Bone marrow (tissue), 2 donors: ENCODE data around the gene NEXMIF.
"Not testable (repeated sequence)": the region's sequence is repeated elsewhere in the genome, so short reads cannot be mapped to it uniquely, and the experiment has no call there.

Source experiments
- DNase-seq, 2 donors: peaks; one replicate each; lab custom pipeline; 2025; lab: John Stamatoyannopoulos, UW

The NEXMIF gene

DNA sequence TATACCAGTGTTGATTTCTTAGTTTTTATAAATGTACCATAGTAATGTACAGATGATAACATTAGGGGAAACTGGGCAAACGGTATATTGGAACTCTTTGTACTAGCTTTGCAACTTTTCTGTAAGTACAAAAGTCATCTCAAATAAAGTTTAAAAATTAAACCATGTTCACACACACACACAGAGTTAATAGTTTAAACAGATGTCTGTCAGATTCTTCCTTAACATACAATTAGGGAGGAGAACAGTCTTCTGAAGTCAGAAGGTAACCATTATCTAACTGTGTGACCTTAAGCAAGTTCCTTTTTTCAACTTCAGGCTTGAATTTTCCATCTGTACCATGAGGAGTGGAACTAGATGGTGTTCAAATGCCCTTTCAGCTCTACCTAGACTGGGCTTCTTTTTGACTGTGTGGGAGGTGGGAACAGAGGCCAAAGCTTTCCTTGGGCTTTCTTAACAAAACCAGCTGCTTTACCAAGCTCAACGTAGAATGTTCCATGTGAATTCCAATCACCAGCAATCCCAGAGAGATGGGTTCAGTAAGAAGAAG, 127.8 kb downstream of the NEXMIF start:
- DNase-seq: no peak

DNA sequence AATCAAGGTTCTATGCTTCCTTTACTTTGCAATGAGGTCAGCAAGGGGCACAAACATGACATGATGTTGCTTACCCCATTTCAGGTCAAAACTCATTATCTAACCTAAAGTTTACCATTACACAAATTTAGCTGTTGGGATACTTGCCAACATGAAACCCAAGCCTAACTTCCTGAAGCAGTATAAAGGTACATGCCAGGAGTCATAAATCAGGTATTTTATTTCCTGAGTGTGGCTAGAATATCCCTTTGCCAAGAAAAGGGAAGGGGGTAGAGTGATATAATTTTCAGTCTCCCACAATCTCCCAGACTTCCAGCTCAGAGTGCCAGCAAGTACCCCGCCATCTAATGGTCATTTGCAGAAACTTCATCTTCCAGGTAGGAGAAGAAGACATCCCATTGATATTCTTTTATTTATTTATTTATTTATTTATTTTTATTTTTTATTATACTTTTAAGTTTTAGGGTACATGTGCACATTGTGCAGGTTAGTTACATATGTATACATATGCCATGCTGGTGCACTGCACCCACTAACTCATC, 136.6 kb downstream of the NEXMIF start:
- no peak for DNase-seq

DNA sequence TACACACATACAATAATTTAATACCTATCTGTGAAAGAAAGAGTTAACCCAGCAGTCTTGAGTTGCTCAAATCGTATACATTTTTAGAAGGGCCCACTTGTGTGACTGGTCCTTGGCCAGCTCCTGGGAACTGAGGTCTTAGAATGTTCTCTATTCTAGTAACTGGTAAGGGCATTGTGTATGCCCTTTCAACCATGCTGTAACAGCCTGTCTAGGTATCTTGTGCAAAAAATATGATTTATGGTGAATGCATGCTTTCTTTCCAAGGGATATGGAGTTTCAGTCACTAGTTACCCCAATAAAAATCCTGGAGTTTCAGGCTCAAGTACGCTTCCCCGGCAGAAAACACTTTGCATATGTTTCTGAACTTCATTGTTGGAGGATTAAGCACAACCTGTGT, 140.6 kb downstream of the NEXMIF start:
- DNase-seq: no peak

DNA sequence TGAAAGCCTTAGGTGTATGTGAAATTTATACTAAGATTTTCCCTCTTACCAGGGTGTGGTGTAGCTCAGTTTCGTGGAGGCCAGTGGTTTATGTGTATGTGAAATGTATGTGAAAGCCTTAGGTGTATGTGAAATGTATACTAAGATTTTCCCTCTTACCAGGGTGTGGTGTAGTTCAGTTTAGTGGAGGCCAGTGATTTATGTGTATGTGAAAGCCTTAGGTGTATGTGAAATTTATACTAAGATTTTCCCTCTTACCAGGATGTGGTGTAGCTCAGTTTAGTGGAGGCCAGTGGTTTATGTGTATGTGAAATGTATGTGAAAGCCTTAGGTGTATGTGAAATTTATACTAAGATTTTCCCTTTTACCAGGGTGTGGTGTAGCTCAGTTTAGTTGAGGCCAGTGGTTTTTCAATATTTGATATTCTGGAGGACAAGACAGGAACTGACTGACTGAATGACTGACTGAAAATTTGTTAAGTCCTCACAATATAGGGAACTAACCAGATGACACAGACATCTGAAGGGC, 143.7 kb downstream of the NEXMIF start:
- DNase-seq: no peak

DNA sequence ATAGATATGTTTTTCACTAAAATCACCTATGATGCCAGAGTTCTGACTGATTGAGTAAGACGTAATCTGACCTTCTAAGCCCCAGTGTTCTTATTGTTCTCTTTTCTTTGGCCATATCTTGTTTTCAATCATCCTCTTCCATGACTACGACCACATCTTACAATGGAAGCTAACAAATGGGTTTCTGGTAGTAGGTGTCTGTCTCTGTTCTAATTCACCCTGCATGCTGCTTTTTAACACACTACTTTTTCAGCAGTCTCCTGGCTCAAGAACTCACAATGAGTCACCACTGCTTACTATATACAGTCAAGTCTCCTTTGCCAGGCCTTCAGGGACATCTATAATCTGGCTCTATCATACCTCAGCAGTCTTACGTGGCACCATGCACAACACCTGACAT, 146.1 kb downstream of the NEXMIF start:
- DNase-seq: no peak

DNA sequence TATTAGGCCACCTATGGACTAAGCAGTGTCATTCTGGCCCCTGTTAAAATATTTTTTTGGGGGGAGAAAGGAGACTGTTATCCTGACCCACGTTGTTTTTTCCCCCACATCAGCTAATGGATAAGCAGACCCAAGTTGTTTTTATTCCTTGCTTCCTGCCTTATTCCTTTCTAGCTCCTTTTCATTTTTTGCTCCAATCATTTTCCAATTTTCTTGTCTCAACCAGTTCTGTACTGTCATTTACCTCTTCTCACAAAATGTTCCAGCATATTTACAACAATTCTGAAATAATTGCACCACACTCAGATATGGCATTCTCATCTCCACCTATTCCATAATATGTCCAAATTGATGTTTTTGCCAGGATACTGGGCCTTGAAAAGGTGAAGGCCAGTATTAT, 150.3 kb downstream of the NEXMIF start:
- no peak for DNase-seq

DNA sequence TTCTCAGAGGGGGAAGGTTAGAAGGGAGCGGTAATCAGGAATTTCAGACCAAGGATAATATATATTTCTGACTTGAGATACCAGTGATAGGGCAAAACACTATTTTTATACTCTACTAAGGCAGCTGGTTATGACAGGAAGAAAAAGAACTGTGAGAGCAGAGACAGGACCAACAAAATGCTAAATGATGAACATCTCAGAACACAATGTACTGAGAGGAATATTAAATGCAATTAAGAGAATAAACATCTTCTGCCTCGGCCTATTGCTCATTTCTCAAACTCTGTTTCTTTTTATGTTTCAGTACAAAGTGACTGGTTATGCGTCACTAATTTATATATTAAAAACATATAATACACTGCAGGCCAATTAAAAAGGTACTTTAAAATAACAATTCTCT, 188.8 kb downstream of the NEXMIF start:
- no peak for DNase-seq

DNA sequence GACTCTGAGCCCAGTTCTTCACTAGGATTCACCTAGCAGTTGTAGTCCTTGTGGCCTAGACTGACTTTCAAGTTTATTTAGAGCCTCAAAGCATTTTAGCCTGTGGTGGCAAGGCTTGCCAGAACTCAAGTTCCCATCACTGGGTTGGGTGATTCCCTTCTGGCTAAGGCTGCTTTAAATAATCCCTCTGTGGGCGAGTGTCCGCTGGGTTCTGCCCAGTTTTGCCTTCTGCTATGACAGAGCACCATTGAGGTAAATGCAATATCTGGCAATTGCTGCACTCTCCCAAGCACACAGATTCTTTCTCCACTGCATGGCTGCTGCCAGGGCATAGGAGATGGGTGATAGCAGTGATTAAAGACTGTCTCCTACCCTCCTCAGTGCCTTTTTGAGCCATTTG, 220.0 kb downstream of the NEXMIF start:
- DNase-seq: no peak

DNA sequence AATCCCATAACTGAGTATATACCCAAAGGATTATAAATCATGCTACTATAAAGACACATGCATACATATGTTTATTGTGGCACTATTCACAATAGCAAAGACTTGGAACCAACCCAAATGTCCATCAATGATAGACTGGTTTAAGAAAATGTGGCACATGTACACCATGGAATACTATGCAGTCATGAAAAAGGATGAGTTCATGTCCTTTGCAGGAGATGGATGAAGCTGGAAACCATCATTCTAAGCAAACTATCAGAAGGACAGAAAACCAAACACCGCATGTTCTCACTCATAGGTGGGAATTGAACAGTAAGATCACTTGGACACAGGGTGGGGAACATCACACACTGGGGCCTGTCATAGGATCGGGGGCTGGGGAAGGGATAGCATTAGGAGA, 223.9 kb downstream of the NEXMIF start:
- DNase-seq: not testable (repeated sequence)

DNA sequence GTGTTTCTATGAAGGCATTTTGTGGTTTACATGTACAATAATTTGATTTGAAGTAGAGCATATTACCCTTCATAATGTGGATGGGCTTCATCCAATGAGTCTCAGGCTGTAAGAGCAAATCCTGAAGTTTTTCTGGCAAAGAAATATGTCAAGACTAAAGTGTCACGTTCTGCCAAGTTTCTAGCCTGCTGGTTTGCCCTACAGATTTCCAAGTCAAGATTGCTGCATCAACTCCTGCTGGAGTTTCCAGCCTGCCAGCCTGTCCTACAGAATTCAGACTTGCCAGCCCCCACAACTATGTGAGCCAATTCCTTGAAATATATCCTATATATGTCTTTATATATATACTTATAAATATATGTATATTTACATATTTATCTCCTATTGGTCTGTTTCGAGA, 240.8 kb downstream of the NEXMIF start:
- DNase-seq: no peak
